ENCODE data around the gene EFNB3. TPM values are rescaled to one million over a fixed set of nuclear protein-coding genes. Genes with fewer than 3 reads are reported as not detected.

Gene EFNB3
- total and polyA plus RNA-seq, 2 of the 8 experiments (the other 6 are each of a cell fraction or from before 2014, with no cell fraction given), result 15.0 to 27.3 TPM

GRCh38 chr17:7686222-7687071 lies 18.6 kb upstream of the EFNB3 start (continued):
- TF ChIP-seq ZNF274 (IDR thresholded peaks at IDR 0.05; ENCODE audit: borderline replicate concordance, extremely low read depth, low read length) (no peak), FOSL1 (IDR thresholded peaks at IDR 0.05; ENCODE audit: insufficient read depth, low read depth, low read length) (no peak), TAF1 (IDR thresholded peaks at IDR 0.05; ENCODE audit: low read depth, low read length) (peak; percentile 99), CREB1 (IDR thresholded peaks at IDR 0.05) (no peak), POLR2AphosphoS5 (IDR thresholded peaks at IDR 0.05; ENCODE audit: low read depth, low read length) (peak; percentile 93), JUN (IDR thresholded peaks at IDR 0.05; ENCODE audit: low read depth, low read length) (no peak), USF2 (IDR thresholded peaks at IDR 0.05; ENCODE audit: low read length) (no peak), SIRT6 (IDR thresholded peaks at IDR 0.05; ENCODE audit: low read length) (no peak), CHD1 (IDR thresholded peaks at IDR 0.05; ENCODE audit: low read depth, low read length) (peak; percentile 97), EGR1 (IDR thresholded peaks at IDR 0.05; ENCODE audit: borderline replicate concordance, low read depth, low read length) (peak; percentile 55; the same call in 1 of the 2 replicates), HDAC2 (IDR thresholded peaks at IDR 0.05; ENCODE audit: borderline replicate concordance in 1 of 2, low read depth in 2 of 2, low read length in 2 of 2) (no peak; a peak in 1 of 4 replicates), KDM1A (IDR thresholded peaks at IDR 0.05; ENCODE audit: borderline replicate concordance, low read length) (no peak), BRCA1 (IDR thresholded peaks at IDR 0.05; ENCODE audit: low read depth, low read length) (0 out of 2 replicates have a peak, but pooled peaks have one; percentile 58), SIN3A (conservative IDR thresholded peaks at IDR 0.05 in 1 of 2, IDR thresholded peaks at IDR 0.05 in 1 of 2; ENCODE audit: low read depth in 1 of 2, low read length in 2 of 2) (peak in 1 of 2 experiments; percentile 88; a peak in 2 of 4 replicates), CHD2 (IDR thresholded peaks at IDR 0.05; ENCODE audit: low read length) (no peak), POLR2A (IDR thresholded peaks at IDR 0.05; ENCODE audit: control extremely low read depth in 1 of 2, low read depth in 2 of 2, low read length in 2 of 2) (peak; percentile 88 to 91), KDM4A (IDR thresholded peaks at IDR 0.05; ENCODE audit: low read depth, low read length, severe bottlenecking) (no peak), GTF2F1 (IDR thresholded peaks at IDR 0.05; ENCODE audit: borderline replicate concordance, low read depth, low read length) (0 out of 2 replicates have a peak, but pooled peaks have one; percentile 75), SRF (IDR thresholded peaks at IDR 0.05; ENCODE audit: low read depth, low read length) (no peak), POU5F1 (IDR thresholded peaks at IDR 0.05; ENCODE audit: low read depth, low read length) (no peak), YY1 (IDR thresholded peaks at IDR 0.05; ENCODE audit: low read depth, low read length) (peak; percentile 59; the same call in 1 of the 2 replicates)
- TF ChIP-seq, protein P1, sequence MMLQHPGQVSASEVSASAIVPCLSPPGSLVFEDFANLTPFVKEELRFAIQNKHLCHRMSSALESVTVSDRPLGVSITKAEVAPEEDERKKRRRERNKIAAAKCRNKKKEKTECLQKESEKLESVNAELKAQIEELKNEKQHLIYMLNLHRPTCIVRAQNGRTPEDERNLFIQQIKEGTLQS (IDR thresholded peaks at IDR 0.05; ENCODE audit: insufficient read depth, low read depth, low read length), result no peak
- TF ChIP-seq, protein P2, sequence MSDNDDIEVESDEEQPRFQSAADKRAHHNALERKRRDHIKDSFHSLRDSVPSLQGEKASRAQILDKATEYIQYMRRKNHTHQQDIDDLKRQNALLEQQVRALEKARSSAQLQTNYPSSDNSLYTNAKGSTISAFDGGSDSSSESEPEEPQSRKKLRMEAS (IDR thresholded peaks at IDR 0.05), result no peak; the same call in 1 of the 2 replicates

Measured in H1 (cell line).